WI38 (cell line): ENCODE data around the gene DNAAF1.

Experiments
- H3K4me3 ChIP-seq: 2 replicates; pipeline ENCODE4 v1.5.1; 2011; ENCODE audit warnings: low read depth, mild to moderate bottlenecking, control low read depth, low read length
- TF ChIP-seq, protein P1 (sequence below): IDR thresholded peaks from 2 replicates; pipeline ENCODE4 v1.5.1; 2012; ENCODE audit warnings: low read depth, mild to moderate bottlenecking, control low read depth, low read length

DNAAF1 gene

DNA sequence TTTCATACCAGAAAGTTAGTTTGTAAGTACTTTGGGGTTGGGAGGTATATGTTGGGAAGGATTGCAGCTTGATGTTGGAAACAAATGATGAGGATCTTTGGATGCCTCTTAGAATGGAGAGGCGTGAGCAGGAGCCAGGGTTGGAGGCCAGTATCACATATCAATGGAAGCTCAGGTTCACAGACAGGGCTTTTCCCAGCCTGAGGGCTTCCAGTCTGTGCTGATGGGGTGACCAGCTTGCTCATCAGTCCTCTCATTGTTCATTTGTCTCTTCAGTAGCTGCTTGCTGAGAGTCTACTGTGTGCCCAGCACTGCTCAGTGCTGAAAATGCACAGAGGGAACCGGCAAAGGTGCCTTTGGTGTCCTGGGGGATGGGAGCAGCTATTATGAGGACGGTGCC, 5.8 kb downstream of the DNAAF1 start:
- no peak overlapping the region for H3K4me3 ChIP-seq
- TF ChIP-seq, protein P1, sequence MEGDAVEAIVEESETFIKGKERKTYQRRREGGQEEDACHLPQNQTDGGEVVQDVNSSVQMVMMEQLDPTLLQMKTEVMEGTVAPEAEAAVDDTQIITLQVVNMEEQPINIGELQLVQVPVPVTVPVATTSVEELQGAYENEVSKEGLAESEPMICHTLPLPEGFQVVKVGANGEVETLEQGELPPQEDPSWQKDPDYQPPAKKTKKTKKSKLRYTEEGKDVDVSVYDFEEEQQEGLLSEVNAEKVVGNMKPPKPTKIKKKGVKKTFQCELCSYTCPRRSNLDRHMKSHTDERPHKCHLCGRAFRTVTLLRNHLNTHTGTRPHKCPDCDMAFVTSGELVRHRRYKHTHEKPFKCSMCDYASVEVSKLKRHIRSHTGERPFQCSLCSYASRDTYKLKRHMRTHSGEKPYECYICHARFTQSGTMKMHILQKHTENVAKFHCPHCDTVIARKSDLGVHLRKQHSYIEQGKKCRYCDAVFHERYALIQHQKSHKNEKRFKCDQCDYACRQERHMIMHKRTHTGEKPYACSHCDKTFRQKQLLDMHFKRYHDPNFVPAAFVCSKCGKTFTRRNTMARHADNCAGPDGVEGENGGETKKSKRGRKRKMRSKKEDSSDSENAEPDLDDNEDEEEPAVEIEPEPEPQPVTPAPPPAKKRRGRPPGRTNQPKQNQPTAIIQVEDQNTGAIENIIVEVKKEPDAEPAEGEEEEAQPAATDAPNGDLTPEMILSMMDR: no peak

DNA sequence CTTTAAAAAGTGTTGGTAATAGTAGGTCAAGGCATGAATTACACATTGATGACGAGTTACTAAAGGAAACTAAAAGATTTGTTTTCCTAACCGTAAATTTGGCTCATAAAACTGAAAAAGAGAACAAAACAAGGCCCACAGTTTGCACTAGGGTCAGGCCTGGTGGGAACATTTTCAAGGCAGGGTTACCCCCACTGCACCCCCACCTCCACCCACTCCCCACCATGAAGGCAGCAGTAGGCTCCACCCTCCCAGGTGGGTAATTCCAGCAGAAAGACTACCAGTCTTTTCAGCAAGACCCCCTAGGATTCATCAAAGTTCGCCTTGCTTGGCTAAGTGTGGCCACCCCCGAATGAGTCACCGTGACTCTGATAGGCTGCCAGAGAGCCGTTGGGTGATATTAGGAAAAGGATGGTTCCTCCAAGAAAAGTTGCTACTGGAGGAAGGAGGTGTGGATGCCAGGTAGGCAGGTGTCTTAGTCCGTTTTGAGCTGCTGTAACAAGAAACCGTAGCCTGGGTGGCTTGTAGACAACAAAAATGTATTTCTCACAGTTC, 8.6 kb downstream of the DNAAF1 start:
- TF ChIP-seq, protein P1: no peak
- no peak overlapping the region for H3K4me3 ChIP-seq

DNA sequence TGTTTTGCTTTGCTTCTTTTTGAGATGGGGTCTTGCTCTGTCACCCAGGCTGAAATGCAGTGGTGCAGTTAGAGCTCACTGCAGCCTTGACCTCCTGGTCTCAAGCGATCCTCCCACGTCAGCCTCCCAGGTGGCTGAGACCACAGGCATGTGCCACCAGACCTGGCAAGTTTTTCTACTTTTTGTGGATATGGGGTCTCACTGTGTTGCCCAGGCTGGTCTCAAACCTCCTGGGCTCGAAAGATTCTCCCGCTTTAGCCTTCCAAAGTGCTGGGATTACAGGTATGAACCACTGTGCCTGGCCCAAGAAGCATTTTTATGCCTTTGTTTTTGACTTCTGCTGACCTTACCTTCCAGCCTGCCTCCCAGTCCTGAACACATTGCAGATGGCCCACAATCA, 10.1 kb downstream of the DNAAF1 start:
- TF ChIP-seq, protein P1: no peak
- no peak overlapping the region for H3K4me3 ChIP-seq

DNA sequence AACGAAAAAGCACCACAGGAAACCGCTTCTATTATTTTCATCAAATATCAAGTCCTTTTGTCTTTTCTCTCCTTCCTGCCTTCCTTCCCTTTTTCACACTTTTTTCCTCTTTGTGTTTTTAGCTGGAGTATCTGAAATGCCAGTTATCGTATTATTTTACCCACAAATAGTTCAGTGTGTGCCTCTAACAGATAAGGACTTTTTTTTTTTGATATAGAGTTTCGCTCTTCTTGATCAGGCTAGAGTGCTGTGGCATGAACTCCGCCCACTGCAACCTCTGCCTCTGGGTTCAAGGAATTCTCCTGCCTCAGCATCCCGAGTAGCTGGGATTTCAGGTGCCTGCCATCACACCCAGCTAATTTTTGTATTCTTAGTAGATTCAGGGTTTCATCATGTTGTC, 10.7 kb downstream of the DNAAF1 start:
- TF ChIP-seq, protein P1: no peak
- no peak overlapping the region for H3K4me3 ChIP-seq

DNA sequence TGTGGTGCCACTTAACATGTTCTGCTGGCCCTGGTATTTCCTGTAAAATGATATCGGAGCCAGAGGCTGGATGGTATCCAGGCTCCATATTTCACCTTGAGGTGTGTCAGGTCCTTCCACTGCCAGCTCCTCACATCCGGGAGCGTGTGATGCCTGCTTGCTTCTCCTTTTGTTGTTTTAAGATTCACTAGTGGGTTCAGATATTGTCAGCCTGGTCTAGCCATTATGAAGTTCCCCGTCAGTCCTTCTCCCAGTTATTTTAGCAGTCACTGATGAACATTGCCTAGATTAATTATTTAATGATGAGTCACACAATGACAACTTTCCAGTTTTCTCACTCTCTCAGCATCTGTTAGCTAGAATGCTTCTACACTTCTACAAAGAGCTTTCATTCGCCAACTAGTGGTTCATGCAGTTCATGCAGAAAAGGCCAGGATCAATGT, 11.3 kb downstream of the DNAAF1 start:
- TF ChIP-seq, protein P1: no peak

DNA sequence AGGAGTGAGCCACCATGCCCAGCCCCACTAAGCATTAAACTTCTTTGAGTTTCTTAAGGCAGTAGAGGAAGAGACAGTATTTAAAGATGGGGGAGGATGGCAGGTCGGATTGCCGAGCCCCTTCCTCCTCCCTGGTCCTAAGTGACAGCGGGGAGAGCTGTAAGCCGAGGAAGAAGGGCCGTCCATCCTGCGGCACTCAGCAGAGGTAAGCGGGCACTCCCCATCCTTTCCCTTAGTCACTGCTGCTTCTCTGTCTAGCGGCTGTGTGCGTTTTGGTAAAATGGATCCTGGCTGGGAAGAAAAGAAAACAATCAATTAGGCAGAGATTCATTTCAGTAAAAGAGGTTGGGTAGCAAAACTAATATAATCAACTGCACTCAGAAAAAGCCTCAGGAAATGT, 13.9 kb downstream of the DNAAF1 start:
- TF ChIP-seq, protein P1: no peak
- no peak overlapping the region for H3K4me3 ChIP-seq

More for the DNA sequence above, 11.3 kb downstream of the DNAAF1 start:
- no peak overlapping the region for H3K4me3 ChIP-seq

DNA sequence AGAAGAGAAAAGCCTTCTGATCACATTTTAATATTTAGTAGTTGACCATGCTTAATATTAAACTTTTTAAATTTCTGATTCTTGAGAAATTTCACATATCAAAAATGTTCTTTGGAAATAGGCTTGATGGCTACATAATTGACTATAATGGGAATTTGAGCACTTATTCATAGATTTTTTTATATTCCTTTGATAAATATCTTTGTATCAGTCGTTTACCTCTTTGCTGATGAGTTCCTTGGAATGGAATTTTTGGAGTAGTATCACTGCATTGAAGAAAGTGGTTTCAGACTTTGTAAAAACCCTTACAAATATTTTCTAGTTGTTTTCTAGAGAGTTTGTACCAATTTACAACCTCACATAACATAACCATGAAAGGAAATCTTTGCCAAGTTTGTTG, 14.7 kb downstream of the DNAAF1 start:
- H3K4me3 ChIP-seq: no peak overlapping the region
- TF ChIP-seq, protein P1: no peak
